SK-N-SH treated with all-trans-retinoic acid at 6 μM for 48 hours (cell line): ENCODE results near the gene GREM2.

Source experiments
- PATZ1 ChIP-seq: fragments of 250-450 bp; sonication (Bioruptor Pico); IDR thresholded peaks from 2 replicates; pipeline ENCODE4 v1.8.0; 2020; ENCODE audit warnings: mild to moderate bottlenecking, moderate library complexity, borderline replicate concordance
- ZFP30 ChIP-seq: fragments of 450-650 bp; formaldehyde crosslinking; IDR thresholded peaks from 2 replicates; pipeline ENCODE4 v1.5.0; 2022; ENCODE audit warnings: mild to moderate bottlenecking, moderate library complexity

GRCh38 chr1:240516069-240516468 lies 95.9 kb downstream of the GREM2 start:
- TF ChIP-seq ZFP30 (CRISPR knock-in tag) (no peak), PATZ1 (CRISPR knock-in tag) (no peak)
